ENCODE results near the gene ABLIM2.

GRCh38 chr4:8199594-8200301 lies 41.1 kb upstream of the ABLIM2 start:
- no peak for TF ChIP-seq CTCF (IDR thresholded peaks at IDR 0.05)
- peak in 1 of 3 donors; percentile 13 for TF ChIP-seq POLR2A (IDR thresholded peaks at IDR 0.05)

All from body of pancreas (tissue), 4 donors.